ENCODE results near the gene MFGE8.
"Not testable (repeated sequence)": the region's sequence is repeated elsewhere in the genome, so short reads cannot be mapped to it uniquely, and the experiment has no call there.

DNA sequence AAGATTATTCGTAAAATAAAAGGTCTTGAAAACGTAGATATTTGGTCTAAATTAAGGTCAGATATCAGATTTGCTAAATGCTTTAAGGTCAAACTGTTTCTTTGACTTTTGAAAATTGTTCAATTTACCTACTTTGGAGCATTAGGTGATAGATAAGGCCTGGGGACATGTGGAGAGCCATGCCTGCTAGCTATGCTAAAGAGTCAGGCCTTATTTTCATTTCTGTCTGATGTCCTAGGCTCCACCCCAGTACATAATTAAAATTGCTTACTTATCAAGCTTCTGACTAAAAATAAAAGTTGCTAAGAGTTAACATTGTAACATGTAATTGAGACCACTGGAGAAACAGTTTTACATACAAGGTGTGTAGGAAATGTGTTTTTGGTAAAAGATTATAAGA, 12.5 kb upstream of the MFGE8 start:
- not testable (repeated sequence) for TF ChIP-seq CTCF (IDR thresholded peaks at IDR 0.05; ENCODE audit: insufficient read depth, low read length); POLR2AphosphoS5 (IDR thresholded peaks at IDR 0.05; ENCODE audit: low read depth); GABPA (IDR thresholded peaks at IDR 0.05; ENCODE audit: low read depth)

Measured in HL-60 (cell line).